ENCODE measurements around the gene F8.

GRCh38 chrX:155026727-155027508 is 4.4 kb upstream of the F8 start, which contains the start of gene FUNDC2:
- TF ChIP-seq CTCF (IDR thresholded peaks at IDR 0.05) (peak in 1 of 6 experiments; percentile 4), POLR2A (IDR thresholded peaks at IDR 0.05) (peak in 2 of 4 donors; percentile 77 to 84)
